HG03066 (cell line): Measurements from ENCODE around the gene TMEM140.
"Not testable (repeated sequence)": the region's sequence is repeated elsewhere in the genome, so short reads cannot be mapped to it uniquely, and the experiment has no call there.

ENCODE experiments used
- ATAC-seq: cut with Tn5 transposase; IDR thresholded peaks from one replicate; pipeline ENCODE4 v1.9.1; 2021; ENCODE audit warnings: low read depth; ENCODE audit not compliant: unreplicated experiment

The TMEM140 gene

GRCh38 chr7:135171581-135172291 lies 23.9 kb downstream of the TMEM140 start:
- not testable (repeated sequence) for ATAC-seq

- ATAC-seq = not testable (repeated sequence)
Measured at GRCh38 chr7:135173916-135174315, 26.0 kb downstream of the TMEM140 start.

GRCh38 chr7:135174941-135175340 lies 27.1 kb downstream of the TMEM140 start:
- ATAC-seq = no peak

- ATAC-seq = no peak
Measured at GRCh38 chr7:135175931-135176330, 28.1 kb downstream of the TMEM140 start.

GRCh38 chr7:135177028-135177696 lies 29.3 kb downstream of the TMEM140 start:
- ATAC-seq = no peak

GRCh38 chr7:135178364-135178763 lies 30.5 kb downstream of the TMEM140 start:
- no peak for ATAC-seq

GRCh38 chr7:135179321-135179925 lies 31.6 kb downstream of the TMEM140 start:
- no peak for ATAC-seq

GRCh38 chr7:135180122-135180521 lies 32.2 kb downstream of the TMEM140 start:
- no peak for ATAC-seq

GRCh38 chr7:135181261-135181928 lies 33.5 kb downstream of the TMEM140 start:
- no peak for ATAC-seq

GRCh38 chr7:135181929-135182678 lies 34.2 kb downstream of the TMEM140 start:
- no peak for ATAC-seq

- ATAC-seq = no peak
Measured at GRCh38 chr7:135183478-135183877, 35.6 kb downstream of the TMEM140 start.

GRCh38 chr7:135184254-135184841 lies 36.5 kb downstream of the TMEM140 start:
- no peak for ATAC-seq

- no peak for ATAC-seq
Measured at GRCh38 chr7:135185471-135186260, 37.8 kb downstream of the TMEM140 start.

GRCh38 chr7:135186261-135186540 lies 38.3 kb downstream of the TMEM140 start:
- no peak for ATAC-seq

GRCh38 chr7:135186841-135187253 lies 39.0 kb downstream of the TMEM140 start:
- ATAC-seq = no peak

GRCh38 chr7:135188298-135188984 lies 40.6 kb downstream of the TMEM140 start:
- ATAC-seq = no peak

- ATAC-seq = no peak
Measured at GRCh38 chr7:135189221-135189662, 41.4 kb downstream of the TMEM140 start.

- no peak for ATAC-seq
Measured at GRCh38 chr7:135189961-135190360, 42.1 kb downstream of the TMEM140 start.

GRCh38 chr7:135190703-135191102 lies 42.8 kb downstream of the TMEM140 start:
- no peak for ATAC-seq
